Ovary (tissue), 3 donors: ENCODE data around the gene TSSC4.
A peak's percentile ranks its signal among the peaks of the same experiment; 100 is the strongest.

Source experiments
- CTCF ChIP-seq, 3 donors: fragments of 450-650 bp in 2 of 3; fragments of 200-600 bp in 1 of 3; IDR thresholded peaks; one replicate each; pipeline versions ENCODE4 v1.5.1 to v1.8.0; 2016 to 2022; ENCODE audit warnings: antibody characterized with exemption in 3 of 3, mild to moderate bottlenecking in 1 of 3
- POLR2A ChIP-seq: fragments of 450-650 bp; IDR thresholded peaks from one replicate; pipeline ENCODE4 v1.6.1; 2017; ENCODE audit warnings: antibody characterized with exemption, mild to moderate bottlenecking, moderate library complexity
- donor health status: DM: no; HTN: no; CAD: no.

GRCh38 chr11:2377511-2378443 is 22.8 kb upstream of the TSSC4 start:
- no peak for TF ChIP-seq CTCF (IDR thresholded peaks at IDR 0.05)
- peak; percentile 53 for TF ChIP-seq POLR2A
